Stimulated activated CD4-positive, alpha-beta T cell treated with anti-CD3 and anti-CD28 coated beads, Interleukin-12 subunit alpha, Interleukin-12 subunit beta, amount 100 ng/mL, for 24 hours (primary cell): ENCODE data around the gene RORB.

Experiments
- DNase-seq, 2 experiments: peaks; one replicate each; pipeline ENCODE4 v3.0.0-alpha.2; 2020; ENCODE audit warnings: low read depth in 2 of 2

Gene RORB

DNA sequence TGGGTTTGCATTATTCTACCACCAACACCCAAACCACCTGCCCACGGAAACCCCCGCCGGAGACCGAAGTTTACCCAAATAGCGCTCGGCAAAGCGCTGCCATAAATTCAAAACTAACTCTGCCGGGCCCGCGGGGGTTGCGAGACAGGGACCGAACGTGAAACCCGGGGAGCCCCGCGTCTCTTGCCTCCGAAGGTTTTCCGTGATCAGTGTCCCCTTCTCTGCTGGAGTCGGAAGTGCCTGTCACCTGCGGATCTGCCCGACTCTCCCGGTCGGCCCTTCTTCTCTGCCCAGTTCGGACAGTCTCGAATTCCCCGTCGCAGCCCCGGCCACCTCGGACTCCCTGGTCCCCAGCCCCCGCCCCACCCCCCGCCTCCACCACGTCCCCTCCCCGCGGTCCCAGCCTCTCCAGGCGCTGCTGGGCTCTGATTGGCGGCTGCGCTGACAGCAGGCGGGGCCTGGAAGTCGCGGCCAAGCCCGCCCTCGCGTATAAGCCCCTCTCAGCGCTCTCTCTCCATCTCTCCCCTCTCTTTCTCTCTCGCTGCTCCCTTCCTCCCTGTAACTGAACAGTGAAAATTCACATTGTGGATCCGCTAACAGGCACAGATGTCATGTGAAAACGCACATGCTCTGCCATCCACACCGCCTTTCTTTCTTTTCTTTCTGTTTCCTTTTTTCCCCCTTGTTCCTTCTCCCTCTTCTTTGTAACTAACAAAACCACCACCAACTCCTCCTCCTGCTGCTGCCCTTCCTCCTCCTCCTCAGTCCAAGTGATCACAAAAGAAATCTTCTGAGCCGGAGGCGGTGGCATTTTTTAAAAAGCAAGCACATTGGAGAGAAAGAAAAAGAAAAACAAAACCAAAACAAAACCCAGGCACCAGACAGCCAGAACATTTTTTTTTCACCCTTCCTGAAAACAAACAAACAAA is at the start of gene RORB:
Gene RORB (plus strand): TSS at position 517 of the 929 bp plus-strand sequence. CDS start 642 bp downstream, outside the sequence.
- DNase-seq: no peak

DNA sequence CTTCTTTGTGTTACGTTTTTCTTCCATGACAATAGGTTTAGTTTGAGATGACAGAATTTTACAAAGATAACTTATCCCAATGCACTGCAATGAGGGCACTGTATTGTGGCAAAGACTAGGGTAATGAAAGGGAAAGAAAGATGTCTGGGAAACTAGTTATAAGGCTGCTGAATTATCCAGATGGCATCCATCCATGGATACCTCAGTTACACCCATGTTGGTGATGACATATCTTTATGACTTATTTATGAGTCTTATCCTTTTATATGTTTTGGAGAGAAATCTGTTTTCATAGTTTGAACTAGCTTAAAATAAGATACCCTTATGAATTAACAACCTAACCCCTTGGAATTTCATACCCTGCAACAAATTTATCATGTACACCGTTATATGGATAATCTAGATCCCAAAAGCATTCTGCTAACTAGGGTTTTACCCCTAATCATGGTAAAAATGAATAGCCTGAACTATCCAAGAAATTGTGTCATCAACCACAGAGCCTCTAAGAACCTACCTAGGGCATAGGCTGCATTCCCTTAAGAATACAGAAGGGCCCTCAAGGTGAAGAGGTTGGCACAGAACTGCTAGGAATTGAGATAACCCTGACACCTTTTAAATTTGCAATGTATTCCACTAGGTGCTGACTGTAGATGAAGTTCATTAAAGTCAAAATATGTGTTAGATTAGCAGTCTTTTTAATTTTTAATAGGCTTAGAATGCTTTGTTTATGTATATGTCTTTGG is 49.5 kb upstream of the RORB start:
- DNase-seq: no peak

DNA sequence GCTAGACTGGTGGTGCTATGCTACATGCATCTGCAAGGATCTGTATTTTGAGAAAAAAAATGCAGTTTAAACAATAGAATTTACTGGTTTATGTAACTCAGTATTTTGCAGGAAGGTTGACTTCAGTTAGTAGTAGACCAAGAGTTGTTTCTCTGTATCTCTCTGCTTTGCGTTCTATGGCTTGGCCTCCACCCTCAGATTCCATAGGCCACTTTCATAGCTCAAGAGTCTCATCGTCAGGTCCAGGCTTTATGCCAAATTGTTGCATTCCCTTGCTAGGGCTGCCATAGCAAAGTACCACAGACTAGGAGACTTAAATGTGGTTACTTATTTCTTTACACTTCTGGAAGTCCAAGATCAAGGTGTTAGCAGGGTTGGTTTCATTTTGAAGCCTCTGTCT is 48.1 kb upstream of the RORB start:
- no peak for DNase-seq

DNA sequence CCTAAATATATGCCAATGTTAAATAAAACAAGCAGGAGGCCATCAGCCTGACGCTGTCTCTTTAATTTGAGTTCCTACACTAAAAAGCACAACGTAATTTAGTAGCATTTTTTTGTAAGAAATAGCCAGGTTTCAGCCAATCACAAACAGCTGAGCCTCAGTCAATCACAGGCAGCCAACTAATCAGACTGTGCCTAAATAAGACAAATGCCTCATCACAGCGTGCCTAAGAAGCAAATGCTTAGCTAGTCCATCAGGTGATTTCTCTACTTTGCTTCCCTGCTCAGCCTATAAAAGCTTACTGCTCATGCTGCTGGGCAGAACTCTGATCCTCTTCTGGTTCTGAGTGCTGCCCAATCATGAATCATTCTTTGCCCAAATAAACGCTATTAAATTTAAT is 38.3 kb upstream of the RORB start:
- DNase-seq: no peak

DNA sequence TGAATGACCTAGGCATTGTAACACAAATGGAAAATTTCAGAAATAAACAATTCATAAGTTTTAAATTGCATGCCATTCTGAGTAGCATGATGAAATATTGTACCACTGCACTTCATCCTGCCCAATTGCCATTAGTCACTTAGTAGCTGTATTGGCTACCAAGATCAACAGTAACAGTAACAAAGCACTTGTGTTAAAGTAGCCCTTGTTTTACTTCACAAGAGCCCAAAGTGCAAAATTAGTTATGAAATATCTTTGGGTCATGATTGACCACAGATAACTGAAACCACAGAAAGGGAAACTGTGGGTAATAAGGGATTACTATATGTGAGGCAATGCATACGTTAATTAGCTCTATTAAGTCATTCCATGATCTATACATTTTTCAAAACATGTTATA is 33.3 kb upstream of the RORB start:
- DNase-seq: no peak

DNA sequence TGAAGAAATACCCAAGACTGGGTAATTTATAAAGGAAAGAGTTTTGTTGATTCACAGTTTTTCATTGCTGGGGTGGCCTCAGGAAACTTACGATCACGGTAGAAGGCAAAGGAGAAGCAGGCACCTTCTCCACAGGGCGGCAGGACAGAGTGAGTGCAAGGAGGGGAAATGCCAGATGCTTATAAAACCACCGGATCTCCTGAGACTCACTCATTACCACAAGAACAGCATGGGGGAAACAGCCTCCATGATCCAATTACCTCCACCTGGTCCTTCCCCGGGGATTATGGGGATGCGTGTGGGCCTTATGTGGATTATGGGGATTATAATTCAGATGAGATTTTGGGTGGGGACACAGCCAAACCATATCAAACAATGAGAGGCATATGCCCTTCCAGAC is 18.5 kb upstream of the RORB start:
- no peak for DNase-seq

DNA sequence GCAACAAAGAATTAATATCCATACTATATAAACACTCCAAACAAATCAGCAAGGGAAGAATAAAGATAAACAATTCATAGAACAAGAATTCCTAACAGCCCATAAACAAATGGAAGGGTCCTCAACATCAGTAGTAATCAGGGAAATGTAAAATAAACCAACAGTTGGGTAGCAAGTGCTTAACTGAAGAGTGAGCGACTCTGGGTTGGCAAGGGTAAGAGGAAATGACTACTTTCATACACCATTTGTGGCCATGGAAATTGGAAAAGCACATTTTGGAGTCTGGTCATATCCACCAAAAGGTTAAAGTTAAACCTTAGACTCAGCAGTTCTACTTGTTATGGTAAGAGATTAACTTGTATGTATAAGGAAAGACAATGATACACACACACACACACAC is 17.4 kb upstream of the RORB start:
- no peak for DNase-seq

DNA sequence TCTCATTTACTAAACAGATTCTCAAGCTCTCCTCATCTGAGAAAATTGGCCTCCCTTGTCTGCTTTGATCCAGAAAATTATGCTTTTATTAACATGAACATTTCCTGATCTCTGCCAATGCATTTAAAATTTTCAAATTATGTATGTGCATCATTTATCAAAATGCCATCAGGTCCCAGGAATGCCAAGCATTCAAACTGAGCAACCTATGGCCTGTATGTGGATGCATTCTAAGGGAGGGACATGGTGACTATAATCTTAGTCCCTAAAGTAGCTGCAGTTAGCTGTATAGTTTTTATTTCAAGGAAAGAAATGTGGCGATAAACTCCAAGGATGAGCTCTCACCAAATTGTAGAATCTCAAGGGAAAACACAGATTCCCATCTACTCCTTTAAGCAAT is 9.7 kb upstream of the RORB start:
- no peak for DNase-seq

DNA sequence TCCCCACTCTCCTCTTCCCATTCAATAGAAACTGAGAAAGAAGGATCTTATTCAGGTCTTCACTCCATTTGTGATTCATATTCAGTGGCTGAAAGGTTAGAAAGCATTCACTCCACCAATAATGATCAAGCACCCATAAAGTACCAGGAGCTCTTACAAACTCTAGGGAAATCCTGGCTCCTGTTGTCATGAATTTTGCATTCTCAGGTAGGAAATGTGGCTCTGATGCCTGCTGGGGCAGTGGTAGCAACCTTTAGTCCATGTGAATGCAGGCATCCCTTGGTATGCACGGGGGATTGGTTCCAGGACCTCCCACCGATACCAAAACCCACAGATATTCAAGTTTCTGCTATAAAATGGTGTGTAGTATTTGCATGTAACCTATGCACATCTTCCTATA is 3.6 kb upstream of the RORB start:
- DNase-seq: no peak

DNA sequence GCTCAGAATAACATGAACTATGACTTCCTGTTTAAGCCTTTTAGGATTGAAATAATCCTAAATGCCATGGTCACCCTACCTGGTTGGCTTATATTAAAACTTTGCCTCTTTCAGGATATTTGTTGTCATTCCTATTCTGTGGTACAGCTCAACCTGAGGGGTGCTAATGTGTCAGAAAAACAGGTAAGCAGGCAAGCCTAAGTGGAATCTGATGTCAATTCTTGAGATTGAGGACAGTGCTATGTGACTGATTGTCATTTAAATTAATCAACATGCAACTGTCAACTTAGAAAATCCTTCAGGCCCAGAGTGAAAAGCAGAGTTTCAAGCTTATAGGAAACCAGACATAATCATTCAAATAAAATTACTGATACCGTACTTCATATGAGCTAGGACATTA is 2.6 kb upstream of the RORB start:
- no peak for DNase-seq

DNA sequence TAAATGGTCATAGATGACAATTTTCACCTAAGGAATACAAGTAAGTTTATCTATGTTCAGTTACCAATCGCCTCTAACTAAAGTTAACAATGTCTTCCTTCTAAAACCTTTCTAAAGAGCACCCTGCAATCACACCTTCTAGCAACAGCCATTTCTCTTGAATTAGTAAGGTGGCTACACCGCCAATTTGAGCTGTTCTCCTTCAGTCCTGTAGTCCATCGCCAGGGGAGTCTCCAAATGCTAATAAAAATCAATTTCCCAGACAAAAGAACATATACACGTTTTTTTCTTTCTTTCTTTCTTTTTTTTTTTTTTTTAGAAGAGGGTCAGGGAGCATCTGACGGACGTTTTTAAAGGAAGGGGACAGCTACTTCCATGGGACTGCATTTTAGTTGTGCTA is 729 bp upstream of the RORB start:
- DNase-seq: no peak

DNA sequence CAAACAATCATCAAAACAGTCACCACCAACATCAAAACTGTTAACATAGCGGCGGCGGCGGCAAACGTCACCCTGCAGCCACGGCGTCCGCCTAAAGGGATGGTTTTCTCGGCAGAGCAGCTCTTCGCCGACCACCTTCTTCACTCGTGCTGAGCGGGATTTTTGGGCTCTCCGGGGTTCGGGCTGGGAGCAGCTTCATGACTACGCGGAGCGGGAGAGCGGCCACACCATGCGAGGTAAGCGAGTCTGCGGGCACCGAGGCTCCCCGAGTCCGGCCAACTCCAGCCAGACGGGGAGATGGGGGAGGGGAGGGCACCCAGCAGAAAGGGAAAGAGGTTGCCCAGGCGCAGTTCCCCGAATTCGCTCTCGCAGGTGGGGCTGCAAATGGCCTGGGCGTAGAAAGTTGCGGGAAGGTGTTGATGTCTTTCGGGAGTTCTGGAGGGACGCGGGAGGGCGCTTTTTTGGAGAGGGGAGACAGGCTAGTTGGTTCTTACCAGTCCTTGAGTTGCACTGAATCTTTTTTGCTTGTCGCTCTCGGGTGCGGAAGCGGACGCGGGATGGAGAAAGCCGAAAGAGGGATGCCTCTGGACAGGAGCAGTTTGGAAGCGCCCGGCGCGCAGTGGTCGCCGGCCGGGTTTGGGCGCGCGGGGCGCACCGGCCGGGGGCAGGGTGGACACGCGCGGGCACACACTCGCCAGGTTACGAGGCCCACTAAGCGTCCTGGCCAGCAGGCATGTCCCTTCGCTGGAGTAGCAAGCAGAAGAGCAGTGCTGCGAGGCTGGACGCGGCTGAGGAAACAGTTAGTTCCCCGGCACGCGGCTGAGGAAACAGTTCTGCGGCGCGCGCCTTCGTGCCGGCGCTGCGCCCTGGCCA is 849 bp downstream of the RORB start:
- no peak for DNase-seq

DNA sequence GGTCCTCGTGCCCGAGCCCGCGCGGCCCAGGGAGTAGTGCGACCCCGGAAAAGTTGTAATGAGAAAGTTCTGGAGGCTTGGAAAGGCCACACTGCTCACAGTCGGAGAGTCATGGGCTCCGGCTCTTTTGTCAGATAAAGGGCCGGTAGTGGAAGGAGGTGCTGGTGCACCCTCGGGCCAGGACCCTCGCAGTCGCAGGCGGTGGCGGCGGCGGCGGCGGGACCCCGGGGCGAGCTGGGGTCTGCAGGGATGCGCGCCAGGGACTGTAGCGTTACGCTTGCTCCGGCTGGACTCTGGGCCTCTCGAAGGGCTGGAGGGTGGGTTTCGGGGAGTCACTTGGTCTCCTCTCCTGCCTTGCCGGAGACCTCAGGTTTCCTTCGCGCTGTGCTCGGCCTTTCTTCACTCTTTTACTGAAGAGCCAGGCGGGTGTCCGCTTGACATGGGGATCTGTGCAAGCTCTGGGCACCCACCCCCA is 1.5 kb downstream of the RORB start:
- DNase-seq: no peak

DNA sequence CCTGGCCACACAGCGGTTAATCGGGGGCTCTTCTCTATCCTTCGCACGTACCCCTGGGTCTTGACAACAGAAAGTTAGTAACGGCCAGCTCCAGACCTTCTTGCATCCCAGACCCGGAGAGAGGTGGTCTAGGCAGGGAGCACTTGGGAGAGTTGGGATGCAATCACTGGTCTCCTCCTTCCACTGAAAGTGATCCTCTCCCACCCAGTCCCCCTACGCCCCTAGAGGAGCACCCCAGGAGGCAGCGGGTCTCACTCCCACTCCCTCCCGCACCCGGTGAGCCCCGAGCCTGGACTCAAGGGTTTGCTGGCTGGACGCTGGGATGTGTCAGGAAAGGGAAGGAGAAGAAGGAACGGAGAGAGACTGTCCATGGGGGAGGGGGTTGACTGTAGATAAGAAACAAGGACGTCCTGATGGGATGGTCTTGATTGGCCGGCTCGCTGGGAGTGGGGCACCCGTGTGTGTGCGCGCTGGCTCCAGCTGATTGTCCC is 2.0 kb downstream of the RORB start:
- DNase-seq: no peak

DNA sequence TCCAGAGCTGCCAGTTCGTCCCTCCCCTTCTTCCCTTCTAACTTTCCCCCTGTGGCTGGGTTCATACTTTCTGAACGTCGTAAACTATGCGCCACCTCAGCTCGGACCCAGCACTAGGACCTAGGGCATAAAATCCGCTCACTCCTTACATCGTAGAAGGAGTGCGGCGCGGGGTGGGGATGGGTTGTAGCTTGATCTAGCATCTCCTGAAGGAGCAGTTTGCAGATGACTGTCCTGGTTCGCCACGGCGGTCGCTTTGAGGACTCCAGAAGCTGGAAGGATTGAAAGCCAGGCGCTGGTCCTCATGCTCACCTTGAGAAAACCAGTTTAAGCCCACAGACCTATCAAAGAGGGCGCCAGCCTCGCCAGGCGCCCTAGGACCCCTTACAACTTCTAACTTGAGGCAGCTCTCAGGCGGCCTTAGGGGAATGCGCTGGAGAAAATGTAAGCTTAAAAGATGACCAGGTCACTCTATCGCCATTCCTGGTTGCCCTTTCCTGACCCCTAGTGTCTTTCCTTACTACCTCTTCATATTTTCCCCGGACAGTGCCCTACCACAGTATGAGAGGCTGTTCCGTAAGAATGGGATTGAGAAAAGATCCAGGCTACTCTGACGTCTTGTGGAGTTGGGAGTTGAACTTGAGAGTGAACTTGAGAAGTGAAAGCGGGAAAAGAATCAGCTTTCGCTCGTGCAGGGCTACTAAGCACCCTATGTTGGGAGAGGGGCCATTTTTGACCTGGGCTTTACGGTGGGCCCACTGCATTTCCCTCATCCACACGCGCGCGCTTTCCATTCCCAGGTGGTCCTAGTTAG is 2.8 kb downstream of the RORB start:
- no peak for DNase-seq

DNA sequence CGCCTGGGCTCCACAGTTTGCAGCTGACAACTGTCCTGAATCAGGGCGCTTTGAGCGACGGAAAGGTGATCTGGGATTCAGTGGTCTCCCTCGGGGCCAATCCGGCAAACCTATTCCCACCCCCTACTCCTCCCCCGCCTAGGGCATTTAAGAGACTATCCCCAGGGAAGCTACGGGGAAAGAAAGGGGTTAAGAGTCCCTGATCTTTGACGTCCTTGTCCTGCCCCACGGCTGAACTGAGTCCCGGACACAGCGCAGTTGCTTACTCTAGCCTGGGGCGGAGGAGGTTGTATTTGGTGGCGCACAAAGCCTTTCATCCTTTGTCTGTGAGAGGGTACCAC is 3.4 kb downstream of the RORB start:
- no peak for DNase-seq

DNA sequence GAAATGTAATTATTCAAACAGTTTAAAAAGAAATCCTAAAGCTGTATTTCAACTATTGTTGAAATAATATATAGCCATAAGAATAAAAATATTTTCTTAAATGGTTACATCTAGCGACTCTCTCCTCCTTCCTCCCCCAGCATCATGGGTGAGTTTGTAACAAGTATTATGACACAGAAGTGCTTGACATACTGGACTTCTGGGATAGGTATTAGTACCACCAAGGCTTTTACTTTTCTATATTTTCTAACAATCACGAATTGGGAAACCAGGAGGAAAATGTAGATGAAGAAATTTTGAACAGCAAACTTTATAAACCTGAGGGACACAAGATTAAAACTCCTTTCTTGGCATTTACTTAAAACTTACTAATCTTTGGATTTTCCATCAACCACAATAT is 4.4 kb downstream of the RORB start:
- no peak for DNase-seq

DNA sequence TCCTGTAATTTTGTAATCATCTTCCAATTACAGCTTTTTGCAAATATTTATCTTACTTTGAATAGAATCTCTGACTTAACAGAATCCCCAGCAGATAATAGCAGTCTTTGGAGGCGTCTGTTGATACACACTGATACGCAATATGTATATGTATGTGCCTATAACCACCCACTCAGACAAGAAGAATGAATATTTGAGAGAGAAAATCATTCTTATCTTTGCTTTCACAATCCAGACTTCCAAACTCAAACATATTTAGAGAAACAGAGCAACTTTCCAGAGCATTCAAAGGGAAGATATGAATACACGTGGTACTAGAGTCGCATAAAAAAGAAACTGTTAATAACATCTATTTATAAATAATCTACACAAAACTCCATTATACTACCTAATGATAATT is 6.1 kb downstream of the RORB start:
- no peak for DNase-seq

DNA sequence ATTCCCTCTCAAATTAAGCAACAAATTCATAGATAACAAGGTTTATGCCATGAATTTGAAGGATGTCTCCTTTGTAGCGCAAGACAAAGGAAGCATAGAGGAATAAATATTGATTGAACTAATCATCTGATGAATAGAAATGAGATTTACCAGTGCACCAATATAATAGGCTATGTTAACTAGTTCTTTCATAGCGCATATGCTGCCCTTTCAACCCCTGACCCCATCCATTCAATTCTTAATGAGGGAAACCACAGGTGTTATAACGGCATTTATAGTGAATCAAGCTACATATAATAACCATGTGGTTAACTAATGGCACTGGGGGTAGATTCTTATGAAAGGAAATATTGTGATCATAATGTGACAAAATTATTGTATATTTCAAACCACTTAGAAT is 6.5 kb downstream of the RORB start:
- no peak for DNase-seq

DNA sequence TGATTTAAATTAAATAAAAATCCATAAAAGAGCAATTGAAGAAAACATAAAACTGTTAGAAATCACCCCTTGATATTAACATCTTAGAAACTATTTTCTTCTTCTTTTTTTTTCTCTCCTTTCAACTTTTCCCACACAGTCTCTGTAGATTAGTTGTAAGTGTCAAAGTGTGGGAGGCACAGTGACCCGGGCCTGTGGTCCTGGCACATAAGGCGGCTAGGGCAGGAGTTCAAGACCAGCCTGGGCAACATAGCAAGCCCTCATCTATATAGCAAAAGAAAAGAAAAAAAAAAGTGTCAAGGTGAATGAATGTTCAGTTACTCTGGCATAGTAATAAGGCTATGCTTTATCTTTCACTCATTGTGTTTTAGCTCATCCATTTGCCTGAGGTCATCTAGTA is 14.2 kb downstream of the RORB start:
- DNase-seq: no peak

DNA sequence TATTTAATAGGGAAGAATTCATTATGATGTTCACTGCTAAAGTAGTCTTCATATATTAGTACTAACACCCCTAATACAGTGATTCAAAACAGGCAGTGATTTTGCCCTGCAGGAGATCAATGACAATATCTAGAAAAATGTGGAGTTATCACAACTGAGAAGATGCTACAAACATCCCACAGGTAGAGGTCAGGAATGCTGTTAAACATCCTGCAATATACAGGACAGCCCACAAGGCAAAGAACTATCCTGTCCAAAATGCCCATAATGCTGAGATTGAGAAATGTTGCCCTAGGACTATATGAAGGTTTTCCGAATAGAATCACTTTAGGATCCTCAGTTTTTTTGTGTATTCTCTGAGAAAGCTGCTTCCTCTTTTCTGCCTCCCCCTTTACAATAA is 15.3 kb downstream of the RORB start:
- DNase-seq: no peak
